ENCODE data around the gene BBS2.
"Not testable (repeated sequence)": the region's sequence is repeated elsewhere in the genome, so short reads cannot be mapped to it uniquely, and the experiment has no call there.

BBS2 gene

DNA sequence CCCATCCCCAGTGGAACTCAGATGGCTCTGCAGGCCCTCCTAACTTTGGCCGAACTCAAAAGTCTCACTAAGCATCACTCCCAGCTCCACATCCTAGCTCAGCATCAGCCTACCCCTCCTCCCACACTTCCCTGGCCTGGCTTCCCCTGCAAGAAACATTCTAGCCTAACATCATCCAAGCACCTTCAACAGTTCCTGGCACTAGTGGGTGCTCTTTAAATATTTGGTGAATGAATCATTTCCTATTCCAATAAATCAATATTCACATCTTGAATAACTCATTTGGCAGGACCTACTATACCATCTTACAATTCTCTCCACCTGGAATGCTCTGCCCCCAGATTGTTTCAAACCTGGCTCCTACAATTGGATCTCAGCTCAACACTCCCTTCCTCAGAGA, 11.0 kb upstream of the BBS2 start:
- DNase-seq (ENCODE audit: low read depth in 2 of 2, low spot score in 1 of 2) = no peak

DNA sequence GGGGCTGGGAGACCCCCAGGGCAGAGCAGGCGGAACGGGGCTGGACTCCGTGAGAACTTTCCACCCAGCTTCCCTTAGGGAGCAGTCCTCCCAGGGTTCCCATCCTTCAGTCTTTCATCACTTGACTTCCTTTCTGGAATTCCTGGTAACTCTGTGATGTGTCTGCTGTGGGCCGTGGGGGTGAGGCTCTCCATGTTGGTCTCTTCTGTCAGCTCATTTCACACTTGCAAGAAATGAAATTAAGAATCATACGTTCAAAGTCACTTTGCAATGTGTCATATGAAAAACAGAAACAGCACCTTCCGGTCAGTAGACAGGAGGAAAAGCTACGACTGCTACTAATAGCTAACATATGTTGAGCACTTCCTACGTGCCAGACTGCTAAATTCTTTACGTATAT, 5.4 kb upstream of the BBS2 start:
- no peak for DNase-seq (ENCODE audit: low read depth in 2 of 2, low spot score in 1 of 2)

GRCh38 chr16:56520251-56520577, 390 bp upstream of the BBS2 start:
- no peak for DNase-seq (ENCODE audit: low read depth in 2 of 2, low spot score in 1 of 2)

DNA sequence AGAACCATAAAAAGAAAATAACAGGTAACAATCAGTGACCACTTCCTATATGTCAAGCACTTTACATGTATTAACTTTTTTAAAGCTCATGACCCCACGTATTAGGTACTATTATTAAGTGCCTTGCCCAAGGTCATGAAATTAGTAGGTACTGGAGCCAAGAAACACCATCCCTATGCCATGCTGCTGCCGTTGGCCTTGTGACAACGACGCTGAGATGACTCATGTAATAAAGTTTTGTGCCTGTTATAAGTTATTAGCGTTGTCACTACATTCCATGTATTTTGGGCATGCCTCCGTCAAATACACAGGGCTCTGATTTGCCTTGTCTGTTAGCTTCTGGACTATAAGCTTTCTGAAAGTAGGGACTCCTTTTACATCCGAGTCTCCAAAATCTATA, 1.4 kb downstream of the BBS2 start:
- DNase-seq (ENCODE audit: low read depth in 2 of 2, low spot score in 1 of 2) = no peak

- DNase-seq (ENCODE audit: low read depth in 2 of 2, low spot score in 1 of 2) = no peak
These were observed 2.6 kb downstream of the BBS2 start for GRCh38 chr16:56517206-56517605.

- no peak for DNase-seq (ENCODE audit: low read depth in 2 of 2, low spot score in 1 of 2)
These were observed 4.2 kb downstream of the BBS2 start for GRCh38 chr16:56515665-56516064.

GRCh38 chr16:56514845-56515244, 5.0 kb downstream of the BBS2 start:
- no peak for DNase-seq (ENCODE audit: low read depth in 2 of 2, low spot score in 1 of 2)

DNA sequence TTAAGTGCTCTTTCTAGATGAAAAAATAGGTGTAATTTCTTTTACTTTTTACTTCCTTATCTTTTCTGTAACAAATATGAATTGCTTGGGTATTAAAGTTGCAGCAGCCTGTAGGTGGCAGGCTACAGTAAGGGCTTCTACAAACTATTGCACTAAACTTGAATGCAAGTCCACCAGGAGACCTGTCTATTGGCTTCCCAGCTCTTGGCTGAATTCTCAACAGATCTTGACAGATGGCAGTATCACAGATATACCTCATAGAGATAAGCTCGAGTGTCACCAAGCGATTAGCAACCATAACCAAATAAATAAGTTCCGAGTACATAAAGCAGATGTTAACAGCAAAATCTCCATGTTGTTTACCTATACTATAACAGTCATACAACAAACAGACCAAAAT, 5.9 kb downstream of the BBS2 start:
- peak in 1 of 2 donors; percentile 7 for DNase-seq (ENCODE audit: low read depth in 2 of 2, low spot score in 1 of 2)

GRCh38 chr16:56513091-56513490, 6.7 kb downstream of the BBS2 start:
- no peak for DNase-seq (ENCODE audit: low read depth in 2 of 2, low spot score in 1 of 2)

- no peak for DNase-seq (ENCODE audit: low read depth in 2 of 2, low spot score in 1 of 2)
These were observed 7.8 kb downstream of the BBS2 start for GRCh38 chr16:56512025-56512424.

GRCh38 chr16:56510544-56510943, 9.3 kb downstream of the BBS2 start:
- DNase-seq (ENCODE audit: low read depth in 2 of 2, low spot score in 1 of 2) = no peak

DNA sequence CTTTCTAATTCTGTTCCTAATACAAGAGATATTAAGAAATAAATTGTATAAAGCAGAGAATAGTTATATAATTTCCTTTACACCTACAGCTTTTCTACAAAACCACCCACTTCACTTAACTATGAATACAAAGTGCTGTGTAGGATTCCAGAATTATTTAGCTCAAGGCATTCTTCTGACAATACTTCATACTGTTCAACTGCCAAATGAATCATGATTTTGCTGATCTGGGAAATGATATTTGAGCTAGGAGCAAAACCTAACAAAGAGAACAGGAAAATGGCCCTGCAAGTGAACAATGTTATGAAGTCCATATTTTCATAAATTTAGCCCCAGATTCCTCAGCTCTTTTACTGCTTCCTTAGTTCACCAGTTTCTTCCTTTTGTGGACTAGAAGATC, 12.9 kb downstream of the BBS2 start:
- DNase-seq (ENCODE audit: low read depth in 2 of 2, low spot score in 1 of 2) = no peak

GRCh38 chr16:56505181-56505580, 14.6 kb downstream of the BBS2 start:
- DNase-seq (ENCODE audit: low read depth in 2 of 2, low spot score in 1 of 2) = no peak

DNA sequence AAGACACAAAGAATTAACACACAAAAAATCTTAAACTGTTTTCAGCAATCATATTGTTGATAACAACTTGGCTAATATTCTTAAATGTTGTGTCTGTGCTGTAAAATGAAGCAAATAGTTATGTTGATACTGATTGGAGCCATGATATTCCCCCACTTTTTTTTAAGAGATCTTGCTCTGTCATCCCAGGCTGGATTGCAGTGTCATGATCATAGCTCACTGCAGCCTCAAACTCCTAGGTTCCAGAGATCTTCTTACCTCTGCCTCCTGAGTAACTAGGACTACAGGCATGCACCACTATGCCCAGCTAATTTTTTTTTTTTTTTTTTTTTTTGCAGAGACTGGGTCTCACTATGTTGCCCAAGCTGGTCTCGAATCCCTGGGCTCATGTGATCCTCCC, 26.0 kb downstream of the BBS2 start:
- no peak for DNase-seq (ENCODE audit: low read depth in 2 of 2, low spot score in 1 of 2)

DNA sequence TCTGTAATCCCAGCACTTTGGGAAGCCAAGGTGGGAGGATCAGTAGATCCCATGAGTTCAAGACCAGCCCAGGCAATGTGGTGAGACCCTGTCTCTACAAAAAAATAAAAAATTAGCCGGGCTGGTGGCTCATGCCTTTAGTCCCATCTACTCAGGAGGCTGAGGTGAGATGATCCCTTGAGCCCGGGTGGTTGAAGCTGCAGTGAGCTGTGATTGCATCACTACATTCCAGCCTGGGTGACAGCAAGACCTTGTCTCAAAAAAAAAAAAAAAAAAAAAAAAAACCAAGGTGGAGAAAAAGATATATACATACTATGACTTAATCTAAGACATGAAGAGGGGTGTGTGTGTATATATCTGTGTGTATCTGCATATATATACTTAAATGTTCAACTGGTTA, 26.7 kb downstream of the BBS2 start:
- DNase-seq (ENCODE audit: low read depth in 2 of 2, low spot score in 1 of 2) = no peak

DNA sequence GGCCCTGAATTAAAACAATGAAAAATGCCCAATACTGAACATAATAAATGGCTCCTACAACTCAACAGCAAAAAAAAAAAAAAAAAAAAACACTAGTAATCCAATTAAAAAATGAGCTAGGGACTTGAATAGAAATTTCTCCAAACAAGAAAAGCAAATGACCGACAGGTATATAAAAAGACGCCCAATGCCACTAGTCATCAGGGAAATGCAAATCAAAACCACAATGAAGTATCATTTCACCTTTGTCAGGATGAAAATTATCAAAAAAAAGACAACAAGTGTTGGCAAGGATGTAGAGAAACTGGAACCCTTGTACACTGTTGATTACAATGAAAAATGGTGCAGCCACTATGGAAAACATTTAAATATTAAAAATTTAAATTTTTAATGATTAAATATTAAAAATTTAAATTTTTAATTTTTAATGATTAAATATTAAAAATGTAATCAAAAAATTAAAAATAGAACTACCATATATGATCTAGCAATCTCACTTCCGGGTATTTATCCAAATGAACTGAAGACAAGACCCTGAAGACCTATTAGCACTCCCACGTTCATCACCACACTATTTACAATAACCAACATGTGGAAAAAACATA, 28.1 kb downstream of the BBS2 start:
- DNase-seq (ENCODE audit: low read depth in 2 of 2, low spot score in 1 of 2) = no peak

DNA sequence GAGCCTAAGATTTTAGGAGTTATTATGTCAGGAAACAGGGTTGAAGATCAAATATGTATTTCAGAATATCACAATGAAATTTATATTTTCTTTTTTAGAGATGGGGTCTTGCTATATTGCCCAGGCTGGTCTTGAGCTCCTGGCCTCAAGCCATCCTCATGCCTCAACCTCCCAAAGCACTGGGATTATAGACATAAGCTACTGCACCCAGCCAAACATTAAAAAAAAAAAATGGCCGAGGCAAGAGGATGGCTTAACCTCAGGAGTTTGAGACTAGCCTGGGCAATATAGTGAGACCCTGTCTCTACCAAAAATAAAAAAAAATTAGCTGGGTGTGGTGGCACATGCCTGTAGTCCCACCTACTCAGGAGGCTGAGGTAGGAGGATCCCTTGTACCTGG, 31.0 kb downstream of the BBS2 start:
- not testable (repeated sequence) for DNase-seq (ENCODE audit: low read depth in 2 of 2, low spot score in 1 of 2)

GRCh38 chr16:56488035-56488434, 31.8 kb downstream of the BBS2 start:
- no peak for DNase-seq (ENCODE audit: low read depth in 2 of 2, low spot score in 1 of 2)

DNA sequence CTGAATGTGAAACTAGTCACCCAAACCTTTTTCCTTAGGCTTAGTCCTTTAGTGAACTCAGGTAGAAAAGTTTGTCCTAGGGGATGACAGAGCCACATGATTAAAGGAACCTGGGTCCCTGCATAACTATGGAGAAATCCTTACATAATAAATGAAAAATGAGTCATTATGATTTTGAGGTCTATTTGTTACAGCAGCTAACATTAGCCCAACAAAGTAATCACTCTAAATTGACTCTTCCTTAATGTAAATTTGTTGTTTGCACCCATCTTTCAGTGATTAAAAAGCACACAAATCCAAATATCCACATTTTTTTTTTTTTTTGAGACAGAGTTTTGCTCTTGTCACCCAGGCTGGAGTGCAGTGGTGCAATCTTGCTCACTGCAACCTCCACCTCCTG, 36.4 kb downstream of the BBS2 start:
- DNase-seq (ENCODE audit: low read depth in 2 of 2, low spot score in 1 of 2) = no peak

DNA sequence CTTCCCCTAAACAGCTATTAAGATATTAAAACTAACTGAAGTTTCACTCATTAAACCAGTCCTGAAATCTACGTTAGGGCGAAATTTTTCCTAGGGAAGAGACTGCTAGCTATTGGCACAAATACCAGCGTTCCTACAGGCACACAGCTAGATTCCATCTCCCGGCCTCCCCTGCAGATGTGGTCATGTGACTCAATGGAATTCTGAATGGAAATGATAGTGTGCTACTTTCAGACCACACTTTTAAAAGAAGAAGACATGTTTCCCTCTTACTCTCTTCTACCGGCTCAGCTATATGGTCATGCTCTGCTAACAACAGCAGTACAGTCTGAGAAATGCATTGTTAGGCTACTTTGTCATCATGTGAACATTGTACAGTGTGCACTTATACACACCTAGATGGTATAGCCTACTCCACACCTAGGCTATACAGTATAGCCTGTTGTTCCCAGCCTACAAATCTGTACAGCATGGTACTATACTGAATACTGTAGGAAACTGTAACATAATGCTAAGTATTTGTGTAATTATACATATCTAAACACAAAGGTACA, 37.1 kb downstream of the BBS2 start:
- DNase-seq (ENCODE audit: low read depth in 2 of 2, low spot score in 1 of 2) = no peak

DNA sequence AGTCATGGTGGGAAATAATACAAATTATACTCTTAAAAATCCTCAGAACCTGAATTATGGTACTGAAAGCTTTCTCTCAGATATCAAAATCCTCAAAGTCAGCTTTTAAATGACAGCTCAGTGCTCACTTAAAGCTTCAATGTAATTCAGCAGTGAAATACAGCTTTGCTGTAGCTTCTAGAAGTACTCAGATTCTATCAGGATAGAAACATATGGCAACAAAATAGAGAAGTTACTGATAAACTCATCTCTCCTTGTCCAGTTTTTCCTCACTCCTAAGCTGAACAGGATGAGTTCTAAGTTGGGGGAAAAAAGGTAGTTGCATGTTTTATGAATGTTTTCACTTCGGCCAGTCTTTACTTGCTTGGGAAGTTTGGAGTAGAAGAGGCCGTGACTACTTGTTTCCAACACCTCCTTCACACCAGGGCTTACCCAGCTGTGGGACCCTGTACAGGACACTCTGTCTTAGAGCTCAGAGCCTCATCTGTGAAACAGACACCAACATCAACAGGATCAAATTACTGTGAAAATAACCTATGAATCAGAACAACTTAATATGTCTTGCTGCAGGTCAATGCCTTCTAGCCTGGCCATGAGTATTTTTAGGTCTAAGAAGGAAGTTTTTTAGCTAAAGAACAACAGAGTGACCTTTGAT, 38.2 kb downstream of the BBS2 start:
- no peak for DNase-seq (ENCODE audit: low read depth in 2 of 2, low spot score in 1 of 2)

DNA sequence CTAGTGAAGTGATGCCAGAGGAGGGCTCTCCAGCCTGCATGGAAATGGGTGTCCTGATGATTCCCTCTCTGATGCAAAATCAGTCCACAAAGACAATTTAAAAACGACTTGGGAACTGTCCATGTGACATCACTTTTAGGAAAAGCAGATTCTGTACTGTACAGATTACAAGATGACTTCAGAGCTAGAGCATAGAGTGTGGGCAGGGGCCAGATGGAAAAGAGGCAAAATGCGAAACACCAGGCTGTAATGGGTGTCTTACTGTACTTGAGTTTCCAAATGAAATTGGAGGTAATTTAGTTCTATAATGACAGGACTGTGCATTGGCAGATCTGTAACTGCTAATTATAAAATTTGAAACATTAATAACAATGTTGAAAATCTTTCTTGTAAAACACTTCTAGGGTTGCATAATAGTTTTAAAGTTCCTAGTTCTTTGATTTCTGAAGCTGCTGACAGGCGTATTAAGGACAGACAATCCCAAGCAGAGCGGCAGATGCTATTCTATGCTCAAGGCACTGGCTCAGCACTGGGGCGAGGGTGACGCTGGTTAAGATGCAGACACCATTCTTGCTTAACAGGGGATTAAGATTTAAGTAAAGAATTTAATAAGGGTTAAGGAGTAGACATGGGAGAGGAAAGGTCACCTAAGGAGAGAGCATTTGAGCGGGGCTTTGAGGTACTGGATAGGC, 38.9 kb downstream of the BBS2 start:
- no peak for DNase-seq (ENCODE audit: low read depth in 2 of 2, low spot score in 1 of 2)

DNA sequence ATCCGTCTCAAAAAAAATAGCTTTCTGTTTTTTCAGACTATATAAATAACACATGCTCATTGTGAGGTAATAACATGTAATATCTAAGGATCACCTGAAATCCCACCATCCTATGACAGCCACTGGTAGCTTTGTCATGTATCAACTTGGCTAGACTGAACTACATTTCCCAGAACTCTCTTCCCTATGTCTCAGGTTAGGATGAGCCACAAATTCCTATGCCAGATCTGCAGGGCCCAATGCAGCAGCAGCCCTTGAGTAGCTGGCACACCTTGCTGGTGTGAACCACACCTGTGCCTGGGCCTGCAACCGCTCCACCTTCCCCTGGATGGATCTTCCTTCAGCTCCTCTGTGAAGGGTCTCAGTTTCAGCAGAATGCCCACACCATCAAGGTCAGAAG, 40.4 kb downstream of the BBS2 start:
- DNase-seq (ENCODE audit: low read depth in 2 of 2, low spot score in 1 of 2) = no peak
